SK-N-SH treated with all-trans-retinoic acid at 6 μM for 48 hours (cell line): ENCODE results near the gene RAP1GAP.

Experiments used
- ARNTL ChIP-seq: fragments of 450-650 bp; formaldehyde crosslinking; IDR thresholded peaks from 2 replicates; pipeline ENCODE4 v1.5.0; 2020; ENCODE audit warnings: low read depth, mild to moderate bottlenecking, moderate library complexity, borderline replicate concordance
- CREB5 ChIP-seq: fragments of 250-450 bp; sonication (Bioruptor Pico); IDR thresholded peaks from 2 replicates; pipeline ENCODE4 v1.5.1; 2020; ENCODE audit warnings: low read depth, mild to moderate bottlenecking, moderate library complexity
- OSR1 ChIP-seq: fragments of 250-450 bp; sonication (Bioruptor Pico); IDR thresholded peaks from 2 replicates; pipeline ENCODE4 v1.8.0; 2022; ENCODE audit warnings: moderate library complexity, mild to moderate bottlenecking, inconsistent platforms
- PATZ1 ChIP-seq: fragments of 250-450 bp; sonication (Bioruptor Pico); IDR thresholded peaks from 2 replicates; pipeline ENCODE4 v1.8.0; 2020; ENCODE audit warnings: mild to moderate bottlenecking, moderate library complexity, borderline replicate concordance
- PPARA ChIP-seq: fragments of 250-450 bp; sonication (Bioruptor Pico); IDR thresholded peaks from 2 replicates; pipeline ENCODE4 v1.5.0; 2020; ENCODE audit warnings: mild to moderate bottlenecking, borderline replicate concordance
- RARB ChIP-seq: fragments of 250-450 bp; sonication (Bioruptor Pico); IDR thresholded peaks from 2 replicates; pipeline ENCODE4 v1.8.0; 2021; ENCODE audit warnings: mild to moderate bottlenecking, moderate library complexity
- SNAI2 ChIP-seq: fragments of 250-450 bp; sonication (Bioruptor Pico); IDR thresholded peaks from 2 replicates; pipeline ENCODE4 v1.5.0; 2020; ENCODE audit warnings: mild to moderate bottlenecking, moderate library complexity
- TSHZ2 ChIP-seq: fragments of 250-450 bp; sonication (Bioruptor Pico); IDR thresholded peaks from 2 replicates; pipeline ENCODE4 v1.5.0; 2020; ENCODE audit warnings: mild to moderate bottlenecking, moderate library complexity
- ZNF8 ChIP-seq: fragments of 450-650 bp; formaldehyde crosslinking; IDR thresholded peaks from 2 replicates; pipeline ENCODE4 v1.5.0; 2020; ENCODE audit warnings: mild to moderate bottlenecking, moderate library complexity

GRCh38 chr1:21704145-21704544, 35.0 kb upstream of the RAP1GAP start:
- no peak for TF ChIP-seq ZNF8
- TF ChIP-seq PATZ1 (CRISPR knock-in tag) = no peak
- no peak for TF ChIP-seq CREB5 (CRISPR knock-in tag)
- TF ChIP-seq RARB (CRISPR knock-in tag) = no peak
- TF ChIP-seq PPARA (CRISPR knock-in tag) = no peak
- no peak for TF ChIP-seq ARNTL (CRISPR knock-in tag)
- no peak for TF ChIP-seq OSR1 (CRISPR knock-in tag)
- no peak for TF ChIP-seq SNAI2 (CRISPR knock-in tag)
- TF ChIP-seq TSHZ2 (CRISPR knock-in tag) = no peak
